Measurements from ENCODE around the gene TPT1.

DNA sequence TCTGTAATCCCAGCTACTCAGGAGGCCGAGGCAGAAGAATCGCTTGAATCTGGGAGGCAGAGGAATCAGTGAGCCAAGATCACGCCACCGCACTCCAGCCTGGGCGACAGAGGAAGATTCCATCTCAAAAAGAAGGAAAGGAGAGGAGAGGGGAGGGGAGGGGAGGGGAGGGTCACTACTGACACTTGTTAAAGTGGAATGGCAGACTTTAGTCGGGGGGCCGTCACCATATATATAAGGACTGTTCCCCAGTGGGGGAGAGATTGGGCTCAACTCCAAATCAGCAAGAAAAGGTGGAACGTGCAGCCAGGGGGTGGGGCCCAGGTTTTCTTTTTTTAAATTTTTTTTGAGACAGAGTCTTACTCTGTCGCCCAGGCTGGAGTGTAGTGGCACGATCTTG is 26.2 kb downstream of the TPT1 start:
- TF ChIP-seq, protein P1, sequence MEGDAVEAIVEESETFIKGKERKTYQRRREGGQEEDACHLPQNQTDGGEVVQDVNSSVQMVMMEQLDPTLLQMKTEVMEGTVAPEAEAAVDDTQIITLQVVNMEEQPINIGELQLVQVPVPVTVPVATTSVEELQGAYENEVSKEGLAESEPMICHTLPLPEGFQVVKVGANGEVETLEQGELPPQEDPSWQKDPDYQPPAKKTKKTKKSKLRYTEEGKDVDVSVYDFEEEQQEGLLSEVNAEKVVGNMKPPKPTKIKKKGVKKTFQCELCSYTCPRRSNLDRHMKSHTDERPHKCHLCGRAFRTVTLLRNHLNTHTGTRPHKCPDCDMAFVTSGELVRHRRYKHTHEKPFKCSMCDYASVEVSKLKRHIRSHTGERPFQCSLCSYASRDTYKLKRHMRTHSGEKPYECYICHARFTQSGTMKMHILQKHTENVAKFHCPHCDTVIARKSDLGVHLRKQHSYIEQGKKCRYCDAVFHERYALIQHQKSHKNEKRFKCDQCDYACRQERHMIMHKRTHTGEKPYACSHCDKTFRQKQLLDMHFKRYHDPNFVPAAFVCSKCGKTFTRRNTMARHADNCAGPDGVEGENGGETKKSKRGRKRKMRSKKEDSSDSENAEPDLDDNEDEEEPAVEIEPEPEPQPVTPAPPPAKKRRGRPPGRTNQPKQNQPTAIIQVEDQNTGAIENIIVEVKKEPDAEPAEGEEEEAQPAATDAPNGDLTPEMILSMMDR (conservative IDR thresholded peaks at IDR 0.05 in 1 of 2, IDR thresholded peaks at IDR 0.05 in 1 of 2; ENCODE audit: extremely low read depth in 1 of 2, insufficient read depth in 1 of 2, low read depth in 1 of 2, low read length in 2 of 2) = no peak
- no peak for TF ChIP-seq EZH2 (IDR thresholded peaks at IDR 0.05; ENCODE audit: borderline replicate concordance, low read length)

Data from mammary epithelial cell (primary cell).